Measurements from ENCODE around the gene ZNF835.
"Not testable (repeated sequence)": the region's sequence is repeated elsewhere in the genome, so short reads cannot be mapped to it uniquely, and the experiment has no call there.

ZNF835 gene
- total RNA-seq: 0 to 3.3 (median 0.86) reads per million in 17 experiments

GRCh38 chr19:56671613-56671994, at the start of gene ZNF835:
Gene ZNF835, minus strand, starts transcription at chr19:56671757. Its CDS starts 6,559 bp downstream, at chr19:56665198.
- peak; percentile 92 to 97 (median 95) for DNase-seq

GRCh38 chr19:56720281-56720680, 48.7 kb upstream of the ZNF835 start:
- no peak for DNase-seq

DNA sequence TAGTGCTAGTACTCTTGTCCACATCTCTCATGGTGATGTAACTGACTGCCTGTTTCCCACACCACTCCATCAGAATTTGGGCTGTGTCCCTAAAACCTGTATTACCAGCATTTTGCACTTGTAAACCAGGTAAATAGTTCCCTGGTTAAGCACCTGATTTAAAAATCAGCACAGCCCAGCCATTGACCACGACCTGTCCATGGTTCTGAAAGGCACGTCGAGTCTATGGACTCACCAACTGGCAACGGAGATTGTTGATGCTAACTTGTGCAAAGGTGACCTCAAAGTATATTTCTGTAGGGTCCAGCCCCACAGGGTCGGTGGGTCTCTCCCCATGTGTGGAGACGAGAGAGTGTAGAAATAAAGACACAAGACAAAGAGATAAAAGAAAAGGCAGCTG, 46.7 kb upstream of the ZNF835 start:
- no peak for DNase-seq

DNA sequence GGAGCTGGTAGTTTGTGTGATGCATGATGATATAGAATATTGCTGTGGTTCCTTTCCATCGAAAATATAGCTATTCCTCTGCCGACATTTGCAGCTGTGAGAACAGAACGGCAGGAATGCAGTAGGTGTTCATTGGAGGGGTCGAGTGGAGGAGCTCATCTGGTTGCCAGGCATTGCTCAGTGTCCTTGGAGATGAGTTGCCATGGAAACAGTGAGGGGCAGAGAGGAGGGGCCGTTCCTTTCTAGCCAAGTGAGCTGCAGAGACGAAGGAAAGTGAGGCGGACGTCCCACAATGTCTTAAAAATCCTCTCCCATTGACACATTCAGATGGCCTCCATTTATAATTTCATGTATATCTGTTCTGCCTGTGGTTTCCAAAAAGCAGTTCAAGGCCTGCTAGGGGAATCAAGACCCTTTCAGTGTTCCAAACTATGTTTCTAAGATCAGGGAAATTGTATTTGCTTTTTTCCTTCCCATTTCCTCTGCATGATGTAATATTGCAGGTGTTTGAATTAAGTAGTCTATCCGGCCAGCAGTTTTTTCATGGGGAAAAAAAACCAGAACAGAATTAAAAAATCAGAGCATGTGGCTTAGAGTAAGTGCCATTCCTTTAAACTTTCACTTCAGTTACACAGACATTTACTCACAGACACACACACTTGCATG, 41.2 kb upstream of the ZNF835 start:
- DNase-seq: no peak

DNA sequence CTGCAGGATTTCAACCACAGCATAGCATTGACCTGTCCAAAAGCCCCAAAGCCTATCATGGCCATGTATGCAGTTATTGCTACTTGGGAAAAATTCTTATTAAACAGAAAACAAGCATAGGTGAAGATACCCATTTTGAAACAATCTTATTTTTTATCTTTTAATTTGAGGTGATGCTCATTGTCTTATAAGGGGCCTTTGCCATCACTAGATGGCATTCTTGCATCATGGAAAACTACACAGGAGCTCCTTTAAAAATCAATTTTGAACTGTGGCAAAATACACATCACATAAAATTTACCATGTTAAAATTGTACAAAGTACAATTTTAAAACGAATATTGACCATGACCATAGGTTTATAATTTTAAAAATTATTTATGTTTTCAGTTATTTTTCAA, 38.9 kb upstream of the ZNF835 start:
- DNase-seq: no peak

DNA sequence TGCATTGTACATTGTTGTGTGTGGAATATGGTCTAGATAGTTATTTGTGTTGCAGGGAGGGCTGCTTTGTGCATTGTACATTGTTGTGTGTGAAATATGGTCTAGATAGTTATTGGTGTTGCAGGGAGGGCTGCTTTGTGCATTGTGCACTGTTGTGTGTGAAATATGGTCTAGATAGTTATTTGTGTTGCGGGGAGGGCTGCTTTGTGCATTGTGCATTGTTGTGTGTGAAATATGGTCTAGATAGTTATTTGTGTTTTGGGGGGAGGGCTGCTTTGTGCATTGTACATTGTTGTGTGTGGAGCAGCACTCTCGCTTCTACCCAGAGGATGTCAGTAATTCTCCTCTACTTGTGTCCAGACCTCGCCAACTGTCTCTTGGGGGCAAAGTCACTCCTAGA, 36.3 kb upstream of the ZNF835 start:
- no peak for DNase-seq

GRCh38 chr19:56705939-56706338, 34.4 kb upstream of the ZNF835 start:
- DNase-seq: no peak

GRCh38 chr19:56701895-56702294, 30.3 kb upstream of the ZNF835 start:
- DNase-seq: no peak

GRCh38 chr19:56699552-56699951, 28.0 kb upstream of the ZNF835 start:
- DNase-seq: no peak

GRCh38 chr19:56692206-56692895, 20.8 kb upstream of the ZNF835 start:
- no peak for DNase-seq

- DNase-seq: no peak
These were observed 19.1 kb upstream of the ZNF835 start for GRCh38 chr19:56690670-56691069.

GRCh38 chr19:56689198-56689597, 17.6 kb upstream of the ZNF835 start:
- no peak for DNase-seq

- no peak for DNase-seq
These were observed 15.5 kb upstream of the ZNF835 start for GRCh38 chr19:56687031-56687430.

- DNase-seq: no peak
These were observed 11.6 kb upstream of the ZNF835 start for GRCh38 chr19:56683116-56683515.

GRCh38 chr19:56681702-56682101, 10.1 kb upstream of the ZNF835 start:
- no peak for DNase-seq

DNA sequence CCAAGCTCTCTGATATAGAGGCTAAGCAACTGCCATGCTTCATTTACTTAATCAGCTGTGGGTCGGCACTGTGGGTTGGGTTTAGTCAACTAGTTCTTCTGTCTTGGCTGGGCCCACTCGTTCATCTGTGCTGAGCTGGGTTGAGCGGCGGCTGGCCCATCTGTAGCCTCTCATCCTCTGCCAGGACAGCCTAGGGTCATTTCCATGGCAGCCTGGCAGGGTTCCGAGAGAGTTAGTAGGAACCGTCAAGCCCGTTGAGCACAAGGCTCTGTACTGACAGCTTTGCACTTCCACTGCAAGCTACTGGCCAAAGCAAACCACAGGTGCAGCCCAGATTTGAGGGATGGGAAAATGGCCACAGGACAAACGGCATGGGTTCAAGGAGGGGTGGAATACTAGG, 6.6 kb upstream of the ZNF835 start:
- no peak for DNase-seq

DNA sequence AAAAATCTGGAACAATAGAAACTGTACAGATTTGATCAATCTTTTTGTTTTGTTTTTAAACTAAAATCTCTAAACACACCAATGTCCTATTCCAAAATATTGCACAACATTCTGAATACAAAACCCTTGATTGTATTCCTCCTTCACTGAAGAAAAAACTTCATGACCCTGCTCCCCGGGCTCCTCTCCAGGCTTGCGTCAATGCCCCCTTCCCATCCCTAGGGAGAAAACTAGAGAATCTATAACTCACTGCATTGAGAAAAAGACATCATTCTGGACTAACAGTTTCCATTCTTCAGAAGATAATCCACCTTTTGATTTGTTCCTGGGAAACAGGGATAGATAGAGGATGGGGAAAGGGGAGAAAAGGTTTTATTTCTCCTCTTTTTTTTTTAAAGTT, 1.1 kb upstream of the ZNF835 start:
- DNase-seq: not testable (repeated sequence)

GRCh38 chr19:56670961-56671612, 470 bp downstream of the ZNF835 start:
- no peak for DNase-seq

DNA sequence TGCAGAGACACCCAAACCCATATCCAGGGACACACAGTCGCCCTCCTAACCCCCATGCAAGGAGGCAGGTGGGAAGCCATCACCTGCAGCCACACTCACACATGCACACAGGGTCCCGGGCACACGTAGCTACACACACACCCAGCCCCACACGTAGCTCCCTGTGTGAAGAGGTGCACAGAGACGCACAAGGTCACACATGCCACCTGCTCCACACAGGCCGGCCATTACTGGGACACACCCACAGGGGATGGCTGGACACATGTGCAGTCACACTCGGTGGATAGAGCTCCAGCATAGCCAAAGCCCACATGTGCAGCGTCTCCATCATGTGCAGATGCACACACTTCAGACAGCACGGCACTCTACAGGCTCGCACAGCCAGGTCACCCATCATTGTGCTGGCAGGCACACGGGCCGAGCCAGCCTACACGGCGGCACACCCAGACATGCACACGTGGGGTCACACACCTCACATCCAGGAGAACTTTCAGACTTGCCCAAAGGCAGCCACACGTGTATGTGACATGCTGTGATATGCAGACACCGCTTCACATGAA, 1.1 kb downstream of the ZNF835 start:
- no peak for DNase-seq

DNA sequence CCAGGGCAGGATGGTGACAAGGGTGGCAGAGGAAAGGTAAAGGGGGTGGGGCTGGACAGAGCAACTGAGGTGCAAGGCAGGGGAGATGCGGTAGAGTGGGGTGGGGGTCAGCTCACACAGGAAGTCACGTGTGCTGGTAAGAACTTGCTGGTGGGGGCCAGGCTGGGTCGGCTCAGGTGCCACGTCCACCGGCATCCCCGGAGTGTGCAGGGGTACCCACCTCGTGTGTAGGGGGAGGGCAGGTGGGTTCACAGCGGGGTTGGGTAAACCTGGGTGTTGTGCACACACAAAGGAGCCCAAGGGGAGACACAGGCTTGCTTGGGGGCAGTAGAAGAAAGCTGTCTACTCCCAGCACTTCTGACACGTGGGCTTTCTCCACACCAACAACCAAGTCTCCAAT, 2.9 kb downstream of the ZNF835 start:
- no peak for DNase-seq

- no peak for DNase-seq
These were observed 4.2 kb downstream of the ZNF835 start for GRCh38 chr19:56667311-56667870.

DNA sequence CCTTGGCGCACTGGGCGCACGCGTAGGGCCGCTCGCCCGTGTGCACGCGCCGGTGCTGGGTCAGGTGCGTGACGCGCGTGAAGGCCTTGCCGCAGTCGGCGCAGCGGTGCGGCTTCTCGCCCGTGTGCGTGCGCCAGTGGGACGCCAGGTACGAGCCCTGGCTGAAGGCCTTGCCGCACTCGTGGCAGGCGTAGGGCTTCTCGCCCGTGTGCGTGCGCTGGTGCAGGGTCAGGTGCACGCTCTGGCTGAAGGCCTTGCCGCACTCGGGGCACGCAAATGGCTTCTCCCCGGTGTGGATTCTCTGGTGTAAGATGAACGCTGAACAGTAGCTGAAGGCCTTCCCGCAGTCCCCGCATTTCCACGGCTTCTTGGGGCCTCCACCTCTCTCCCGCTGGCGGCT, 7.0 kb downstream of the ZNF835 start:
- DNase-seq: no peak

- DNase-seq: no peak
These were observed 7.5 kb downstream of the ZNF835 start for GRCh38 chr19:56663931-56664500.
